Left lung (tissue), 10 donors: ENCODE measurements around the gene BAIAP2L1. TPM values are rescaled to one million over a fixed set of nuclear protein-coding genes. Genes with fewer than 3 reads are reported as not detected.
A peak's percentile ranks its signal among the peaks of the same experiment; 100 is the strongest.
"Not testable (repeated sequence)": the region's sequence is repeated elsewhere in the genome, so short reads cannot be mapped to it uniquely, and the experiment has no call there.

ENCODE experiments used
- ATAC-seq: fragments of 200-7000 bp; cut with Tn5 transposase; one replicate; pipeline ENCODE4 v1.9.1; 2020; ENCODE audit warnings: moderate library complexity
- DNase-seq, 4 donors: peaks; one replicate each; pipeline ENCODE4 v3.0.0-alpha.2; 2013 to 2020
- H3K27ac ChIP-seq, 2 donors: fragments of 200-600 bp; sonication (generic) in 1 of 2; one replicate each; pipeline versions ENCODE4 v1.5.0 to v1.8.0; 2020 to 2021
- H3K27me3 ChIP-seq, 2 donors: fragments of 200-600 bp; sonication (generic) in 1 of 2; one replicate each; pipeline versions ENCODE4 v1.5.0 to v1.8.0; 2020 to 2021
- H3K36me3 ChIP-seq, 2 donors: fragments of 200-600 bp; sonication (generic) in 1 of 2; one replicate each; pipeline versions ENCODE4 v1.5.0 to v1.8.0; 2020 to 2021
- H3K4me1 ChIP-seq, 2 donors: fragments of 200-600 bp; one replicate each; pipeline ENCODE4 v1.8.0; 2021
- H3K4me3 ChIP-seq, 2 donors: fragments of 200-600 bp; sonication (generic) in 1 of 2; one replicate each; pipeline versions ENCODE4 v1.5.0 to v1.8.0; 2020 to 2021; ENCODE audit warnings: mild to moderate bottlenecking in 1 of 2
- H3K9me3 ChIP-seq, 2 donors: fragments of 200-600 bp; sonication (generic) in 1 of 2; one replicate each; pipeline versions ENCODE4 v1.5.0 to v1.8.0; 2020 to 2021
- intact Hi-C, 2 donors: fragments of 100-400 bp; cut with DNase I; formaldehyde crosslinking; loops; one replicate each; pipeline versions ENCODE4 v1.11.2 to v1.14.2; 2022
- polyA plus RNA-seq, 6 donors: library from polyadenylated mRNA; unstranded; fragments of 120-200 nt; gene quantifications; one replicate each; pipeline ENCODE4 v1.2.1, GENCODE V29; 2013; ENCODE audit not compliant: insufficient read length in 6 of 6
- total RNA-seq, 2 donors: library from RNA; stranded (reverse); fragmentation: NEBNext Ultra II Directional; extraction: Animal tissue kit (Norgen Biotek cat#: 25700); gene quantifications; one replicate each; pipeline ENCODE4 v1.2.1, GENCODE V29; 2021
- TF ChIP-seq, protein P1 (sequence below), 2 donors: fragments of 200-600 bp; sonication (generic) in 1 of 2; IDR thresholded peaks; one replicate each; pipeline versions ENCODE4 v1.5.0 to v1.8.0; 2021; ENCODE audit warnings: antibody characterized with exemption in 2 of 2
- donor health status: DM: no; HTN: yes; CAD: no.
- donor health status: DM: no; HTN: no; CAD: no.

BAIAP2L1 gene
- total and polyA plus RNA-seq, 8 donors = 16.6 to 31.8 (median 20.9) TPM

GRCh38 chr7:98321301-98321700 lies 79.6 kb downstream of the BAIAP2L1 start:
- Histone ChIP-seq H3K27me3 (peaks cover 0 to 8% of the 10 kb centered on the region in 2 donors), H3K4me3 (no peak overlapping the region), H3K9me3 (no peaks in the 10 kb centered on the region), H3K4me1 (no peaks in the 10 kb centered on the region), H3K27ac (no peak overlapping the region), H3K36me3 (no peaks in the 10 kb centered on the region)
- intact Hi-C loops = no loop called here
- TF ChIP-seq, protein P1, sequence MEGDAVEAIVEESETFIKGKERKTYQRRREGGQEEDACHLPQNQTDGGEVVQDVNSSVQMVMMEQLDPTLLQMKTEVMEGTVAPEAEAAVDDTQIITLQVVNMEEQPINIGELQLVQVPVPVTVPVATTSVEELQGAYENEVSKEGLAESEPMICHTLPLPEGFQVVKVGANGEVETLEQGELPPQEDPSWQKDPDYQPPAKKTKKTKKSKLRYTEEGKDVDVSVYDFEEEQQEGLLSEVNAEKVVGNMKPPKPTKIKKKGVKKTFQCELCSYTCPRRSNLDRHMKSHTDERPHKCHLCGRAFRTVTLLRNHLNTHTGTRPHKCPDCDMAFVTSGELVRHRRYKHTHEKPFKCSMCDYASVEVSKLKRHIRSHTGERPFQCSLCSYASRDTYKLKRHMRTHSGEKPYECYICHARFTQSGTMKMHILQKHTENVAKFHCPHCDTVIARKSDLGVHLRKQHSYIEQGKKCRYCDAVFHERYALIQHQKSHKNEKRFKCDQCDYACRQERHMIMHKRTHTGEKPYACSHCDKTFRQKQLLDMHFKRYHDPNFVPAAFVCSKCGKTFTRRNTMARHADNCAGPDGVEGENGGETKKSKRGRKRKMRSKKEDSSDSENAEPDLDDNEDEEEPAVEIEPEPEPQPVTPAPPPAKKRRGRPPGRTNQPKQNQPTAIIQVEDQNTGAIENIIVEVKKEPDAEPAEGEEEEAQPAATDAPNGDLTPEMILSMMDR (IDR thresholded peaks at IDR 0.05) = no peak
- ATAC-seq (no peak), DNase-seq (no peak)

DNA sequence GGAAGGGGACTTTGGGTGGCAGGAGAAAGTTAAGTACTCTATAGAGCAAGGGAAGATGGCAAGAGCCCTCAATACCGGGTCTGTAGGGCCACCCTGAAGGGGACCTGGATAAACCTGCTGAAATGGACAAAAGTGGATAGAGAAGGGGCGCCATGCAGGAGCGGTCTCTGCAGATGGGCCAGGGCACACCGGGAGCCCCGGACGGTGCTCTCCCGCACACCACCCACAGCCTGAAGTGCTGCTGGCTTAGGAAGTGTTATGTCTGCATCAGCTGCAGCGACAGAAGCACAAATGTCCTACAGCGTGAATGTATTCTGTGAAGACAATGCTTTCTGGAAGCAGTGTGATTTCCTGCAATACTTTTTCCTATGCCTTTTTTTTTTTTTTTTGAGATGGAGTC lies 81.7 kb downstream of the BAIAP2L1 start:
- Histone ChIP-seq H3K27ac (no peak overlapping the region), H3K27me3 (peaks cover 0 to 6% of the 10 kb centered on the region in 2 donors), H3K36me3 (peaks cover 0 to 13% of the 10 kb centered on the region in 2 donors), H3K4me1 (no peaks in the 10 kb centered on the region), H3K9me3 (no peaks in the 10 kb centered on the region), H3K4me3 (no peak overlapping the region)
- intact Hi-C loops = no loop called here
- ATAC-seq (no peak), DNase-seq (peak in 1 of 4 donors; percentile 32)
- TF ChIP-seq, protein P1 (IDR thresholded peaks at IDR 0.05) = no peak

DNA sequence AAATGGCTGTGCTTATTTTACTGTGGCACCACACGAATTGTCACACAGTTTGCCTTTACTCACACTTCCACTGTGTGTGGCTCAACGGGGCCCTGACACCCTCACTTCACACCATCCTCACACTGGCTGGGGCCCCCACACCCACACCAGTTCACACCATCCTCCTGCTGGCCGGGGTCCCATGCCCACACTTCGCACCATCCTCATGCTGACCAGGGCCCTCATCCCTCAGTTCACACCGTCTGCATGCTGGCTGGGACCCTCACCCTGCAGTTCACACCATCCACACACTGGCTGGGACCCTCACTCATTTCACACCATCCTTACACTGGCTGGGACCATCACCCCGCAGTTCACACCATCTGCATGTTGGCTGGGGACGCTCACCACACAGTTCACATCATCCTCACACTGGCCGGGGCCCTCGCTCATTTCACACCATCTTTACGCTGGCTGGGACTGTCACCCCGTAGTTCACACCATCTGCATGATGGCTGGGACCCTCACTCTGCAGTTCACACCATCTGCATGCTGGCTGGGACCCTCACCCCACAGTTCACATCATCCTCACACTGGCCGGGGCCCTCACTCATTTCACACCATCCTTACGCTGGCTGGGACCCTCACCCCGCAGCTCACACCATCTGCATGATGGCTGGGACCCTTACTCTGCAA lies 83.4 kb downstream of the BAIAP2L1 start:
- Histone ChIP-seq H3K9me3 (no peaks in the 10 kb centered on the region), H3K4me3 (no peak overlapping the region), H3K27me3 (no peaks in the 10 kb centered on the region), H3K4me1 (no peaks in the 10 kb centered on the region), H3K36me3 (peaks cover 0 to 13% of the 10 kb centered on the region in 2 donors), H3K27ac (no peak overlapping the region)
- intact Hi-C loops = no loop called here
- no peak for ATAC-seq
- no peak for DNase-seq
- TF ChIP-seq, protein P1 (IDR thresholded peaks at IDR 0.05) = no peak

GRCh38 chr7:98315994-98316527 lies 84.8 kb downstream of the BAIAP2L1 start:
- intact Hi-C loops = not testable (repeated sequence)

GRCh38 chr7:98315318-98315993 lies 85.4 kb downstream of the BAIAP2L1 start:
- H3K36me3 ChIP-seq = peaks cover 0 to 27% of the 10 kb centered on the region in 2 donors
- no peak overlapping the region for H3K27ac ChIP-seq
- no peaks in the 10 kb centered on the region for H3K27me3 ChIP-seq
- TF ChIP-seq, protein P1 (IDR thresholded peaks at IDR 0.05) = no peak
- DNase-seq = no peak
- H3K4me3 ChIP-seq = no peak overlapping the region
- ATAC-seq = no peak
- H3K4me1 ChIP-seq = no peaks in the 10 kb centered on the region
- H3K9me3 ChIP-seq = no peaks in the 10 kb centered on the region
- intact Hi-C loops = no loop called here

More at GRCh38 chr7:98315994-98316527, 84.8 kb downstream of the BAIAP2L1 start:
- not testable (repeated sequence) for H3K27ac ChIP-seq, H3K27me3 ChIP-seq, H3K4me1 ChIP-seq, DNase-seq, ATAC-seq, H3K4me3 ChIP-seq, H3K9me3 ChIP-seq
- peaks cover 0 to 21% of the 10 kb centered on the region in 2 donors for H3K36me3 ChIP-seq
